Measurements from ENCODE around the gene FGD2. TPM values are rescaled to one million over a fixed set of nuclear protein-coding genes. Genes with fewer than 3 reads are reported as not detected.

The FGD2 gene
- total and polyA plus RNA-seq, 2 of the 4 experiments (the other 2 are of a cell fraction), result 0.07 TPM; not detected in 1

DNA sequence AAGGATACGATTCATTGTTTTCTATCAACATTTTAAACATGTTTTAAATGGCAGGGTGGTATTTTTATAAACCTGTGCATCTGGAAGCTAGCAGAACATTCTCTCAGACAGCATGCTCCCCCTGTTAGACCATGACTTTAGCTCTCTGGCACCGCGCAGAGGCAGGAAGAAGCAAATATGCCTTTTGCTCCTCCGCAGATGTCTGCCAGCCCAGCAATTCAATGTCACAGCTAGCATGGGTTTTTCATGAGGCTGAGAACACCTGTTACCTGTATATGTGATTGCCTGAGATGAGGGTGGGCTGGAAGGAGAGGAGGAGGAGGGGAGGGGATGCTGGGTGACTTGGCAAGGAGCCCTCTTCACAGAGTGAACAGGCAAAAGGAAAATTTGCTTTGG lies 26.1 kb upstream of the FGD2 start:
- BruUV-seq (replicated peaks), result no TSS peak
- H3K14ac ChIP-seq (replicated peaks; ENCODE audit: low read depth, low read length), result no peak overlapping the region
- ChIA-PET CTCF (interaction anchor here (0.6 to 1.1 kb wide), 4 partner anchors 9 to 105 kb away, joined by 3 to 7 read pairs (median 4); partner anchors contain the start of gene C6orf89), POLR2A (ENCODE audit: unreplicated experiment) (no interaction called here)
- H4K5ac ChIP-seq (ENCODE audit: low read depth, low read length), result no peak overlapping the region
- 79% methylated on average over 3 of the region's 4 CpGs; no CpG with 5 or more reads in 1 of the 2 experiments for WGBS, 2 experiments (ENCODE audit: extremely low coverage in 2 of 2, insufficient read length in 1 of 2)
- no peak overlapping the region for H3K4ac ChIP-seq (ENCODE audit: low read depth, low read length)
- H2BK15ac ChIP-seq (ENCODE audit: low read depth, low read length), result no peak overlapping the region
- DNase-seq (peak; percentile 41), ATAC-seq (ENCODE audit: low read depth) (peak; percentile 56; the same call in 1 of the 2 replicates)
- no peak overlapping the region for H2AK9ac ChIP-seq (replicated peaks; ENCODE audit: low read depth, low read length, poor library complexity)
- H3K79me1 ChIP-seq (ENCODE audit: low read depth in 1 of 2, low read length in 2 of 2), result peaks cover 40 to 88% of the 10 kb centered on the region in 2 experiments
- peaks cover 18% of the 10 kb centered on the region for H3K9me1 ChIP-seq (ENCODE audit: insufficient read depth, low read length)
- H3K4me3 ChIP-seq (ENCODE audit: insufficient read depth, low read depth, low read length), result no peak overlapping the region
- H3K18ac ChIP-seq (ENCODE audit: low read depth, low read length), result no peak overlapping the region
- H3K36me3 ChIP-seq (ENCODE audit: control insufficient read depth, insufficient read depth, low read length), result peaks cover 58% of the 10 kb centered on the region
- TF ChIP-seq MAZ (IDR thresholded peaks at IDR 0.05; ENCODE audit: borderline replicate concordance, low read depth, low read length) (no peak), BHLHE40 (IDR thresholded peaks at IDR 0.05; ENCODE audit: low read depth, low read length) (no peak), MXI1 (IDR thresholded peaks at IDR 0.05; ENCODE audit: borderline replicate concordance, low read depth, low read length) (no peak), CHD1 (IDR thresholded peaks at IDR 0.05; ENCODE audit: low read depth, low read length) (no peak), USF2 (IDR thresholded peaks at IDR 0.05; ENCODE audit: low read depth, low read length) (no peak), RFX5 (IDR thresholded peaks at IDR 0.05; ENCODE audit: low read depth, low read length) (no peak), FOS (IDR thresholded peaks at IDR 0.05; ENCODE audit: low read depth, low read length) (no peak), POLR2A (IDR thresholded peaks at IDR 0.05; ENCODE audit: low read depth, low read length) (no peak), RAD21 (IDR thresholded peaks at IDR 0.05; ENCODE audit: low read length) (peak; percentile 53), NFE2L2 (IDR thresholded peaks at IDR 0.05; ENCODE audit: low read depth, low read length) (no peak), RCOR1 (IDR thresholded peaks at IDR 0.05; ENCODE audit: insufficient replicate concordance, low read length) (no peak), SMC3 (IDR thresholded peaks at IDR 0.05; ENCODE audit: low read depth, low read length) (peak; percentile 39), CEBPB (IDR thresholded peaks at IDR 0.05; ENCODE audit: low read depth, low read length) (no peak), MAFK (IDR thresholded peaks at IDR 0.05; ENCODE audit: low read depth, low read length) (no peak)
- TF ChIP-seq, protein P1, sequence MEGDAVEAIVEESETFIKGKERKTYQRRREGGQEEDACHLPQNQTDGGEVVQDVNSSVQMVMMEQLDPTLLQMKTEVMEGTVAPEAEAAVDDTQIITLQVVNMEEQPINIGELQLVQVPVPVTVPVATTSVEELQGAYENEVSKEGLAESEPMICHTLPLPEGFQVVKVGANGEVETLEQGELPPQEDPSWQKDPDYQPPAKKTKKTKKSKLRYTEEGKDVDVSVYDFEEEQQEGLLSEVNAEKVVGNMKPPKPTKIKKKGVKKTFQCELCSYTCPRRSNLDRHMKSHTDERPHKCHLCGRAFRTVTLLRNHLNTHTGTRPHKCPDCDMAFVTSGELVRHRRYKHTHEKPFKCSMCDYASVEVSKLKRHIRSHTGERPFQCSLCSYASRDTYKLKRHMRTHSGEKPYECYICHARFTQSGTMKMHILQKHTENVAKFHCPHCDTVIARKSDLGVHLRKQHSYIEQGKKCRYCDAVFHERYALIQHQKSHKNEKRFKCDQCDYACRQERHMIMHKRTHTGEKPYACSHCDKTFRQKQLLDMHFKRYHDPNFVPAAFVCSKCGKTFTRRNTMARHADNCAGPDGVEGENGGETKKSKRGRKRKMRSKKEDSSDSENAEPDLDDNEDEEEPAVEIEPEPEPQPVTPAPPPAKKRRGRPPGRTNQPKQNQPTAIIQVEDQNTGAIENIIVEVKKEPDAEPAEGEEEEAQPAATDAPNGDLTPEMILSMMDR (conservative IDR thresholded peaks at IDR 0.05; ENCODE audit: low read depth, low read length), result peak; percentile 40
- TF ChIP-seq, protein P2, sequence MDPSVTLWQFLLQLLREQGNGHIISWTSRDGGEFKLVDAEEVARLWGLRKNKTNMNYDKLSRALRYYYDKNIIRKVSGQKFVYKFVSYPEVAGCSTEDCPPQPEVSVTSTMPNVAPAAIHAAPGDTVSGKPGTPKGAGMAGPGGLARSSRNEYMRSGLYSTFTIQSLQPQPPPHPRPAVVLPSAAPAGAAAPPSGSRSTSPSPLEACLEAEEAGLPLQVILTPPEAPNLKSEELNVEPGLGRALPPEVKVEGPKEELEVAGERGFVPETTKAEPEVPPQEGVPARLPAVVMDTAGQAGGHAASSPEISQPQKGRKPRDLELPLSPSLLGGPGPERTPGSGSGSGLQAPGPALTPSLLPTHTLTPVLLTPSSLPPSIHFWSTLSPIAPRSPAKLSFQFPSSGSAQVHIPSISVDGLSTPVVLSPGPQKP (IDR thresholded peaks at IDR 0.05; ENCODE audit: borderline replicate concordance, low read depth, low read length), result no peak
- no peak overlapping the region for H4K91ac ChIP-seq (ENCODE audit: insufficient read depth, low read depth, low read length)
- peaks cover 82% of the 10 kb centered on the region for H4K20me1 ChIP-seq (ENCODE audit: insufficient read depth, low read length)
- H3K56ac ChIP-seq (ENCODE audit: extremely low read depth, insufficient read depth, low read length), result no peak overlapping the region
- dilution Hi-C loops (cut with HindIII; ENCODE audit: low sequenced_read_pairs, unreplicated experiment), result no loop called here
- H2BK120ac ChIP-seq (ENCODE audit: low read depth, low read length), result no peak overlapping the region
- peaks cover 13% of the 10 kb centered on the region for H3K4me1 ChIP-seq (ENCODE audit: control insufficient read depth, insufficient read depth, low read length)
- no peak overlapping the region for H3K9ac ChIP-seq (ENCODE audit: low read depth, low read length)
- intact Hi-C loops (cut with micrococcal nuclease), result loop anchor here (1.0 kb wide), 2 partner anchors 94 to 213 kb away; partner anchors contain the start of gene C6orf89
- H3K27ac ChIP-seq (ENCODE audit: insufficient read depth, low read length), result no peak overlapping the region
- H2BK20ac ChIP-seq (ENCODE audit: low read depth, low read length), result no peak overlapping the region
- no peak overlapping the region for H2AFZ ChIP-seq (replicated peaks; ENCODE audit: low read length, poor library complexity)
- no peaks in the 10 kb centered on the region for H3K27me3 ChIP-seq (ENCODE audit: control insufficient read depth, insufficient read depth, low read length)
- no peak overlapping the region for H2AK5ac ChIP-seq (ENCODE audit: low read depth, low read length)
- H2BK5ac ChIP-seq (ENCODE audit: low read depth, low read length, poor library complexity, severe bottlenecking), result no peak overlapping the region
- in situ Hi-C loops (cut with MboI; ENCODE audit: low sequenced_read_pairs), result no loop called here
- no peak overlapping the region for H4K8ac ChIP-seq (ENCODE audit: low read depth in 2 of 2, low read length in 2 of 2)
- H3K4me2 ChIP-seq (ENCODE audit: low read depth, low read length), result no peak overlapping the region
- no peak overlapping the region for H3K23ac ChIP-seq (ENCODE audit: low read depth, low read length)
- no peaks in the 10 kb centered on the region for H3K9me3 ChIP-seq (ENCODE audit: control insufficient read depth, insufficient read depth, low read length)
